Measurements from ENCODE around the gene PEX10. TPM values are rescaled to one million over a fixed set of nuclear protein-coding genes. Genes with fewer than 3 reads are reported as not detected.

Gene PEX10
- total and polyA plus RNA-seq, 2 of the 8 experiments (the other 6 are each of a cell fraction or from before 2014, with no cell fraction given): 24.3 to 26.9 TPM

DNA sequence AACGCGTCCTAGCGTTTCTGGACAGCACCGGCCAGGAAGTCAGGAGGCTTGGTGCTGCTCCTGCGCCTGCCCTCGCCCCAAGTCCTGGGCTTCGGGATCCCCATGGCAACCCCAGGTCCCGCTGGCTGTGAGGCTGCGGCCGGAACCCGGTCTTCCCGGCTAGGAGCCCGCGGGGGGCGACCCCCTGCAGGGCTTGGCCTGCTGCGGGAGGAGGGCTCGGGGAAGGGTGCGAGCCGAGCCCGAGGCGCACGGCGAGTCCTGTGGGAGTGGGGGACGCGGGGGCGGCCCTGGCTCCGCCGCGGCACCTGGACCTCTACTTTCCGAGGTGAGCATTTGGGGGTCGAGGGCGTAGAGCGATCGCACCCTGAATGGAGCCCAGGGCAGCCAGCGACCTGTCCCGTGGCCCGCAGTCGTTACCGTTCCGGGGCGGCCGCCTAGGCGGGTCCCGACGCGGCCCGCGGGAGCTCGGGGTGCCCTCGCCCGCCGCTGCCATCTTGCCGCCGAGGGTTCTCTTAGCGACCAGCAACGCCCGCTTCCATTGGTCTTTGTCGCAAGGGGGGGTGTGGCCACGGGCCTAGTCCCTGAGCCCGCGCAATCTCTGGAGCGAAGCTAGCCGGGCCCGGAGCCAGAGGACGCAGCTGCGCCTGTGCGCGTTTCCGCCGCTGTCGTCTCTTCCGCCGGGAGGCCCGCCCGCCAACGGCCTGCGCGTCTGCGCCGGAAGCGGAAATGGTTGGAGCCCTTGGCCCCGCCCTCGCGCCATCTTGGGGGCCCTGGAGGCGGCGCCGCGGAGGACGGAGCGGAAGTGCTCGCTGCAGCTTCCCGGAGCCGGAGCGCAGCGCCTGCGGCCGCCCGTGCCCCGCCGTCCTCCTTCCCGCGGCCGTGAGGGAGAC, 21.1 kb downstream of the PEX10 start, which contains the start of the genes MORN1 and RER1:
TSS of gene MORN1 (minus strand) at position 514 of the 890 bp plus-strand sequence. CDS start at position 493, 21 bp downstream.
TSS of gene RER1 (plus strand) at position 801 of the 890 bp plus-strand sequence. CDS start 3,950 bp downstream, outside the sequence.
- no peak within 1 kb of the TSS; the same call in 1 of the 2 replicates for H2BK12ac ChIP-seq (ENCODE audit: low read depth, low read length)
- peak within 1 kb of the TSS; percentile 55 to 78 (median 76) for H3K9ac ChIP-seq (replicated peaks in 1 of 4; ENCODE audit: extremely low read depth in 1 of 4, low read depth in 3 of 4, low read length in 3 of 4)
- H3K18ac ChIP-seq (ENCODE audit: extremely low read depth, low read length): no peak within 1 kb of the TSS; the same call in 1 of the 2 replicates
- H3K4me1 ChIP-seq (replicated peaks in 1 of 4; ENCODE audit: control insufficient read depth in 3 of 4, insufficient read depth in 4 of 4, low read length in 3 of 4): peaks cover 0 to 9% (median 2%) of the 10 kb centered on the region in 4 experiments; a peak in 6 of 7 replicates
- no peak within 1 kb of the TSS for H3K4ac ChIP-seq (replicated peaks; ENCODE audit: insufficient read length, low read depth, low read length)
- H2BK120ac ChIP-seq (replicated peaks; ENCODE audit: low read depth, low read length): no peak within 1 kb of the TSS
- H3K14ac ChIP-seq (ENCODE audit: insufficient read length): no peak within 1 kb of the TSS
- peak within 1 kb of the TSS; percentile 86 for H4K8ac ChIP-seq (ENCODE audit: extremely low read depth, insufficient read depth, low read length)
- H4K20me1 ChIP-seq (replicated peaks in 1 of 2; ENCODE audit: control insufficient read depth in 1 of 2, insufficient read depth in 2 of 2, low read length in 2 of 2): peaks cover 2 to 12% of the 10 kb centered on the region in 2 experiments
- peaks cover 6% of the 10 kb centered on the region; the same call in 1 of the 2 replicates for H3K23me2 ChIP-seq (ENCODE audit: low read depth, low read length)
- FAIRE-seq (peak; percentile 42), DNase-seq (ENCODE audit: low read depth in 1 of 2, low spot score in 2 of 2) (peak; percentile 88 to 97)
- H2BK20ac ChIP-seq (ENCODE audit: low read length): no peak within 1 kb of the TSS
- H3K27ac ChIP-seq (ENCODE audit: low read depth, low read length): no peak within 1 kb of the TSS; the same call in 1 of the 2 replicates
- H4K91ac ChIP-seq (replicated peaks; ENCODE audit: insufficient read length, low read length): peak within 1 kb of the TSS; percentile 62
- WGBS, 2 experiments (ENCODE audit: extremely low coverage in 1 of 2, insufficient coverage in 1 of 2, insufficient read length in 1 of 2, insufficient replicate concordance in 2 of 2, low coverage in 1 of 2, low lambda C conversion rate in 2 of 2, missing lambda C conversion rate in 1 of 2): 3% methylated on average over 44 of the region's 103 CpGs; no CpG with 5 or more reads in 1 of the 2 experiments
- peaks cover 0 to 7% (median 2%) of the 10 kb centered on the region in 4 experiments; a peak in 3 of 8 replicates for H3K36me3 ChIP-seq (ENCODE audit: control insufficient read depth in 2 of 4, insufficient read depth in 4 of 4, low read length in 3 of 4)
- H3K79me1 ChIP-seq (ENCODE audit: low read depth, low read length): peaks cover 11% of the 10 kb centered on the region
- H3K23ac ChIP-seq (ENCODE audit: insufficient read length): no peak within 1 kb of the TSS
- H2BK15ac ChIP-seq (ENCODE audit: low read length): no peak within 1 kb of the TSS
- no peak within 1 kb of the TSS for H2AK5ac ChIP-seq (ENCODE audit: low read depth, low read length)
- peak within 1 kb of the TSS; percentile 70 to 95 for H3K4me2 ChIP-seq (ENCODE audit: insufficient read depth in 1 of 2, low read depth in 2 of 2, low read length in 2 of 2)
- H3K56ac ChIP-seq (replicated peaks; ENCODE audit: insufficient read length, low read depth, low read length): no peak within 1 kb of the TSS
- H2AFZ ChIP-seq (ENCODE audit: low read length): no peak within 1 kb of the TSS
- no peaks in the 10 kb centered on the region for H3K9me3 ChIP-seq (ENCODE audit: insufficient read depth in 2 of 2, low read depth in 1 of 2, low read length in 1 of 2)
- H3K27me3 ChIP-seq (replicated peaks in 1 of 4; ENCODE audit: control insufficient read depth in 3 of 4, extremely low read depth in 1 of 4, insufficient read depth in 3 of 4, low read length in 3 of 4): no peaks in the 10 kb centered on the region
- H4K5ac ChIP-seq (ENCODE audit: insufficient read length, low read depth, low read length): peak within 1 kb of the TSS; percentile 70
- peaks cover 4 to 36% of the 10 kb centered on the region in 2 experiments; a peak in 3 of 4 replicates for H3K79me2 ChIP-seq (ENCODE audit: control insufficient read depth in 1 of 2, insufficient read depth in 2 of 2, low read length in 2 of 2)
- H3K4me3 ChIP-seq (ENCODE audit: extremely low read depth in 1 of 4, insufficient read depth in 2 of 4, low read depth in 3 of 4, low read length in 4 of 4): peak within 1 kb of the TSS; percentile 79 to 92 (median 85)
- ChIA-PET POLR2A (ENCODE audit: partially characterized antibody) (interaction anchor here (0.6 to 4.1 kb wide), 6 partner anchors 9 to 195 kb away, joined by 3 to 29 read pairs (median 4); partner anchors contain the start of gene PRXL2B), CTCF (ENCODE audit: partially characterized antibody) (interaction anchor here (0.6 to 4.0 kb wide), 4 partner anchors 10 to 217 kb away, joined by 3 to 19 read pairs (median 4); no protein-coding TSS in a partner anchor)
- H2BK5ac ChIP-seq (ENCODE audit: low read depth, low read length): no peak within 1 kb of the TSS; the same call in 1 of the 2 replicates
- TF ChIP-seq SAP30 (IDR thresholded peaks at IDR 0.05; ENCODE audit: insufficient read depth, insufficient replicate concordance, low read length) (peak; percentile 42), KDM4A (IDR thresholded peaks at IDR 0.05; ENCODE audit: low read depth, low read length, severe bottlenecking) (peak; percentile 74), HDAC2 (IDR thresholded peaks at IDR 0.05; ENCODE audit: borderline replicate concordance in 1 of 2, low read depth in 2 of 2, low read length in 2 of 2) (peak in 1 of 2 experiments; percentile 98; a peak in 2 of 4 replicates), SIN3A (conservative IDR thresholded peaks at IDR 0.05 in 1 of 2, IDR thresholded peaks at IDR 0.05 in 1 of 2; ENCODE audit: low read depth in 1 of 2, low read length in 2 of 2) (peak in 1 of 2 experiments; percentile 87; a peak in 1 of 4 replicates), SIX5 (IDR thresholded peaks at IDR 0.05; ENCODE audit: low read depth, low read length) (no peak; the same call in 1 of the 2 replicates), EP300 (IDR thresholded peaks at IDR 0.05; ENCODE audit: borderline replicate concordance in 1 of 2, low read depth in 2 of 2, low read length in 2 of 2) (peak in 1 of 2 experiments; percentile 76; a peak in 1 of 3 replicates), ASH2L (IDR thresholded peaks at IDR 0.05; ENCODE audit: low read length) (no peak)
- TF ChIP-seq, protein P1, sequence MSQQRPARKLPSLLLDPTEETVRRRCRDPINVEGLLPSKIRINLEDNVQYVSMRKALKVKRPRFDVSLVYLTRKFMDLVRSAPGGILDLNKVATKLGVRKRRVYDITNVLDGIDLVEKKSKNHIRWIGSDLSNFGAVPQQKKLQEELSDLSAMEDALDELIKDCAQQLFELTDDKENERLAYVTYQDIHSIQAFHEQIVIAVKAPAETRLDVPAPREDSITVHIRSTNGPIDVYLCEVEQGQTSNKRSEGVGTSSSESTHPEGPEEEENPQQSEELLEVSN (IDR thresholded peaks at IDR 0.05): no peak

Measured in H1 (cell line).